Stimulated activated CD4-positive, alpha-beta T cell treated with anti-CD3 and anti-CD28 coated beads, Interleukin-15, amount 100 ng/mL, for 24 hours (primary cell): ENCODE measurements around the gene CENPE.

ENCODE experiments used
- DNase-seq: peaks from one replicate; pipeline ENCODE4 v3.0.0-alpha.2; 2020

The CENPE gene

DNA sequence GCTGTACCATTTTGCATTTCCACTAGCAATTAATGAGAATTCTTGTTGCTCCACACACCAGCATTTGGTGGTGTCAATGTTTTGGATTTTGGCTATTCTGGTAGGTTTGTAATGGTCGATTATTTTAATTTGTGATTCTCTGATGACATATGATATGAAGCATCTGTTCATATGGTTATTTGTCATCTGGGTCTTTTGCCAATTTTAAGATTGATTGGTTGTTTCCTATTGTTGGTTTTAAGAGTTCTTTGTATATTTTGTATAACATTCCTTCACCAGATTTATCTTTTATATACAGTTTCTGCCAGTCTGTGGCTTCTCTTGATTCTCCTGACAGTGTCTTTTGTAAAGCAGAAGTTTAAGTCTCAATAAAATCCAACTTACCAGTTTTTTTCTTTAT lies 80.0 kb downstream of the CENPE start:
- no peak for DNase-seq

DNA sequence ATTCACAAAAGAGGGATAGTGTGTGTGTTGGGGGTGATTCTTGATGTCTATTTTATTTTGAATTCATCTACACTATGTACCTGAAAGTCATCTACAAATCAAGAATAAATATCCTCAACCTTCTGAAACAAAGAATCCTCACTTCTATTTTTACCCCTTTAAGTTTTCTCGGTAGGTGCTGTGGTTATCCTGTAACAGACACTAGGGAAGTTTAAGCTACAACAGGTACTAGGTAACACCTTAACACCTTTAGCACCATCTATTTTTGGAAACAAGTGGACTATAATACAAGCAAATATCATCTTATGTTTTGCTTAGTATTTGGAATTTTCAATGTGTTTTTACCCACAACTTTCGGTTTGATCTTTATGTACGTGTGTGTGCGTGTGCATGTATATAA lies 86.5 kb downstream of the CENPE start:
- no peak for DNase-seq

DNA sequence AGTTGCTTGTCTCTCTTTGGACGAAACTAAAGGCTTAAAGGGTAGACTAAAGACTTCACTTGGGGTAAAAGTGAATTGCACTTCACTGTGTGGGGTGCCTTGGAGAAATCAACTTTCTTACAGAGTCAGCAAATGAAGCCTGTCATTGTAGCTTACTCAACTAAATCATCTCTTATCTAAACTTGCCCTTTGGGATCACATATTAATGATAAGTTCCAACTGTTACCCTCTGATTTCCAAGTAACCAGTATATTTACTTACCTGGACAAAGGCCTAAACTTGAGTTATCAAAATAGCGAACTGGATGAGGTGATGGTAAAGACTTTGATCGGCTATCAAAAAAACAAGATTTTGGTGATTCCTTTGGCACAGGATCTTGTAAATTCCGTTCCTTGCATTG lies 89.6 kb downstream of the CENPE start:
- DNase-seq = no peak

GRCh38 chr4:103105558-103106356 lies 92.4 kb downstream of the CENPE start:
- no peak for DNase-seq

DNA sequence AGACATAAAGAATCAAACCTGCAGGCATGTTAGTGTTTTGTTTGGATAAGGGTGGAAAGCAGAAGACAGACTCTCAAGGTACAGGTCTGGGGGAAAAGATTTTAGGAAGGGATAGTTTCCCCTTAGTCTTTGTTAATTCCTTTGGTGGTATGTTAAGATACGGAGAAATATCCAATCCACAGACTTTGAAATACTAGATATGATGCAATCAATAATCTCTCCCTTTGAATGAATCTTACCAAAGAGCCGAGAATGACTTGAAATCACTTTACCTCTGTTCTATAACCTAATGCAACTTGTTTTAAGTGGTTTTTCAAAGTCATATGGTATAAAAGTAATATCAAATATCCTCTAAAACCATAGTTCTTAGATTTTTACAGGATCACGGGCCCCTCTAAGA lies 93.3 kb downstream of the CENPE start:
- DNase-seq = no peak

GRCh38 chr4:103100691-103101090 lies 97.5 kb downstream of the CENPE start:
- no peak for DNase-seq

DNA sequence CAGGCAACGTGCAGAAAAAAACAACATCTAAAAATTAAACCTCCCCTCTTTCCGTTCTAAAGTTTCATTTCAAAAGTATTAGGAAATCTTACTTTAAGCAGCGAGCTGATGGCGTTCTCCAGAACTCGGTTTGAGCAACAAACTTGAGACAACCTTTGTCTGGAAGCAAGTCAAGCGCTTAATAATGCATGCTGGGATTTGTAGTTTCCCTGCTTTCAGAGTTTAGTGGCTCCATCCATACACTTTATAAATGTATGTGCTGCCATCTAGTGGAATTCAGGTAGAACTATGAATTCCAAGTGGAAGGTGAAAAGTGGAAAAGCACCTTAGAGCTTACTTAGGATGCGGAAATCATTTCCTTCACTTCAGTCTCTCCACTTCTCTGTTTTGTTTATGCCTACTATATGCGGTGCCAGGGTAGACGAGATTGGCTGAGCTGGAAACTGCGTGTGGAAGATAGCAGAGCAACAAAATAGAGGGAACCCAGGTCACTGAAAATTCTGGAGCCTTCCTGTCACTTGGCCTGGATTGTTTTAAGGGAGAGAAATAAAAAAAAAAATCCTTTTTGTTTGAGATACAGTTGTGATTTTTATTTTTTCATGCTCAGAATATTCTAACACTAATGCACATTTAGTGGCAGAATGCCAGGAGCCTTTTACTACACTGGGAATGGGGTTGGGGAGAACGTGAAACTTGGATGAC lies 98.3 kb downstream of the CENPE start, which contains the start of gene BDH2:
Gene BDH2, minus strand, starts transcription at position 144 of the 702 bp plus-strand sequence. CDS start 3,580 bp downstream, outside the sequence.
- peak; percentile 47 for DNase-seq

DNA sequence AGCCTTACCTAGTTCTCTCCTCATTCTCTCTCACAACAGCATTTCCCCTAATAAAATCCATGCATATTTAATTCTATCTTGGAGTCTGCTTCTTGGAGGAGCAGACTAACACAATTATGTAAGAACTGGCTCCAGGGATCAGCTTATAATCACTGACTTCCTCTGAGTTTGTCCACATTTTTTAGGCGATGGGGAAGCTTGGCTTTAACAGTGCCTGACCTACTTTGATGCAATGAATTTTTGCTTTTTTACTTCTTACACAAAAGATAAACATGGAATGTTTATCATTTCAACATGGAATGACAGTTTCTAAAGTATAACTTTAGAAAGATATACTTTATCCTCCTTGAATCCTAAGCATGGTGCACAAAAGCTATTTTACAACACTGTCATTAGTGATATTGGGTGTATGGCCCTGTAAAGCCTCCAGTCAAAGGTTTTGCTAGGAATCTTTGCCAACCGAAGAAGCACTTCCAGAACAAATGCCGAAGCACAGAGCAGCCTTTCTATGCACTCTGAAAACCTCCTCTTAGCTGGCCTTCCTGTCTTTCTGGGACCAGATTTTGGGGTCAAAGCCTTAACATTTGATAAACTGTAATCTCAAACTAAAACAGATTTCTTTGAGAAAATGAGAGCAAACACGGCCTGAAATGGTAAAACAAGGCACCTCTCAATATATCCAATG lies 99.2 kb downstream of the CENPE start:
- no peak for DNase-seq

DNA sequence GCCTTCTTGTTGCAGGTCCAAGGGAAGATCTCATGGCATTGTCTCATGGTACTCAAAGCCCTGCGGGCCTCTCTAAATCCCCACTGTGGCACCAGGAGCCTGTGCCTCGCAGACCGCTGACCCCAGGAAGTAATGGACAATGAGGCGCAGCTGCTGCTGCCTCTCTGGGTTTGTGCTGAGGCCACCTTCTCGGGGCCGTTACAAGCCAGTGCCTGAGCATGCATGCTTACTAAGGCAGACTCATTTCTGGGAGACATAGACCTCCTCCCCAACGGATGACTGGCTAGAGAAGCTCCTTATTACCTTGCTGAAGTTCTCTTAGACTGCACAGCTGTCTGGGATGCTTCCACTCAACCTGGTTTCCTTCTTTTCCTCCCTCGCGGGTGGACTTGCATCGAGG lies 99.8 kb downstream of the CENPE start:
- no peak for DNase-seq

DNA sequence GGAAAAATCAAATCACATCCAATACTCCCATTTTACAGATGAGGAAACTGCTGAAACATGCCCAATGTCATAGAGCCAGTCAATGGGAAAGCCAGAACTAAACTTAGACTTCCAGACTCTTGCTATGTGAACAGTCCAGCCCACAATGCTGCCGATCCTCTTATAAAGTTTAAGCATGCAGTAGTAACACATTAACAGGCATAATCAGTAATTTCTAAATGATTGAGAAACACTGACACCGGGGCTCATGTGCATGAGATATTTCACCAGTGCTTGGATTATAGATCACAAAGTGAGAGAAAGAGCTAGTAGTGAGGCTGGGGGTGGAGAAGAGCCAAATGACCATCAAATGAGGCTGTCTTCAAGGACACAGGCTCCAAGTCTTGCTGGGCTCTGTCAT lies 101.0 kb downstream of the CENPE start:
- no peak for DNase-seq

- no peak for DNase-seq
Measured at GRCh38 chr4:103095080-103095479, 103.1 kb downstream of the CENPE start.

GRCh38 chr4:103092245-103092644 lies 105.9 kb downstream of the CENPE start:
- no peak for DNase-seq

GRCh38 chr4:103091601-103092223 lies 106.4 kb downstream of the CENPE start:
- peak; percentile 45 for DNase-seq

- DNase-seq = no peak
Measured at GRCh38 chr4:103089481-103089880, 108.7 kb downstream of the CENPE start.

DNA sequence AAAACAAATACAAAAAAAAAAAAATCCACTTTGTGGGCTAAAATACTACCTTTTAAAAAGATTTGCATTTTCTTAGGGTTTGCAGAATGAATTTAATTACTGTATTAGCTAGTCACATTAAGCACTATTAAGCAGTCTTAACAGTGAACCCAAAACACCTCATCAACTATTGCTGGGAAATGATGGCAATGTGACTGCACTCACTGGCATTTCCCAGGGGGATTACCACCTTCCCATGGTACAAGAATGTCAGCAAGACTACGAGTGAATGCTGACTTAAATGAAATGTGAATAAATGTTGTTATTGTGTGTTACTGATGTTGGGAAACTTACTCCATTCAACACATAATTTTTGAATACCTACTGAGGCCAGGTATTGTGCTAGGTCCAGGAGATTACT lies 111.6 kb downstream of the CENPE start:
- no peak for DNase-seq

DNA sequence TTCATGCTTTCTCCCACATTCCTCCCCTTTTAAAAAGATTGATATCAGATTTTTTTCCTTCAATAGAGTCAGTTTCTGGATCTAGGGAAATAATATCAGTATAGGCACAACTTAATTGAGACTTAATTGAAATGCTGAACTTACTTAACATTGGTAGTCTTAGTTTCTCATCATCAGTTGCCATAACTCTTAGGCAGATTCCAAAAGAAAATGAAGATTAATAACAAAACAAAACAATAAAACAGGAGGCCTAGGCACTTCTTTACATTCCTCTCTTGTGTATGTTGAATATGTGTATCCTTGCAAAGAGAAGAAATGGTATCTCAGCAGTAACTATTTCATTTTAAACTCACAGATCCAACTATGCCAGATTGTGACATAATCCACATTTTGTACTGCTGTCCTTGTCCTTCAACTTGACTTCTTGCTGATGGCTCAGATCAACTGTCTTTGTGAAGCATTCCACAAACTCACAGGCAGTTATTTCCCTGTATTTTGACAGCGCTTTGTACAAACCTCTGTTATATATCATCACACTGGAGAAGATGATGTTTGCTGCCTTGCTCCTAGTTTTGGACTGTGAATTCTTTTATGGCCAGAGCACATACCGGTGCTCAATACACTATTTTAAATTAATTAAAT lies 112.5 kb downstream of the CENPE start:
- no peak for DNase-seq

DNA sequence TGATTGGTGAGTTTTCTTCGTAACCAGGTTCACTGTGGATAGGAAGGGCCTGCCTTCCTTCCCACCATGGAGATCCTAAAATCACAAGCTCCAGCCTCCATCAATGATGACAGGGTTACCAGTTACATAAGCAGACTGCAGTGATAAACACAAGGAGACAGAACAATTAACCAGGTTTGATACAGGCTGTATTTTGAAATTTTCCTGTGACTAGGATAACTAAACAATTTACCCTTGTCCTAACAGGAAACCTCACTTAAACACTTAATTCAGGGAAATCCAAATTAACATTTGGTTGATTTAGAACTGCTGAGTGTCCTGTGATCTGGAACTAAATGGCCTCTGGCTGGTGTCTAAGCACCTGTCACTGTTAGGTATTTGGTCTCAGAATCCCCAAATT lies 118.5 kb downstream of the CENPE start:
- DNase-seq = no peak

DNA sequence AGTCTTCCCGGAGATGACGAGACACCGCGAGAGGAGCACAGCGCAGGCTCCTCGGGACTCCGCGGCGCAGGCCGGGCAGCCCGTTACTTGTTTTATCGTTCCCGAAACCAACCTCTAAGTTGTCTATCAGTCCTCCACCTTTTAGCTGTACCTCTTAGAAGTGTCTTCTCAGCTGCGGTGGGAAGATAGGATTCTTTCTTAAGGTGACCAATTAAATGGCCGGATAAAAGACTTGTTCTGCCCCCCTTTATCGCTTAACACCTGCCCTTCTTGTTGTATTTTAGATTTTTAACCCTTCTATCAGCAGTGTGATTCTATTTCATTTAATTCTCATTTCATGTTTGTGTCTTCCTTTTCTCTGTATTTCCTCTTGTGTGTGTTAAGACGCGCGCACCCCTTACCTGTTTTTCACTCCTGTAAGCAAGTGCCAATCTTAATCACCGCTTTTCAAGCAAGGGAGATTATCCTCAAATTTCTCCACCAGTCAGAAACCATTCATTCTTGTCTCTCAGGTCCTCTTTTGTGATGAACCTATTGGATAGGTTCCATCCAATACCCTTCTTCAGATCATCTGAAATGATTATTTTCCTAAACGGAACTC lies 121.3 kb downstream of the CENPE start, which contains the start of gene SLC9B2:
Gene SLC9B2, minus strand, starts transcription at position 15 of the 601 bp plus-strand sequence. CDS start 9,211 bp downstream, outside the sequence.
- peak; percentile 26 for DNase-seq

- DNase-seq = peak; percentile 74
Measured at GRCh38 chr4:103075894-103076746, 122.0 kb downstream of the CENPE start.

DNA sequence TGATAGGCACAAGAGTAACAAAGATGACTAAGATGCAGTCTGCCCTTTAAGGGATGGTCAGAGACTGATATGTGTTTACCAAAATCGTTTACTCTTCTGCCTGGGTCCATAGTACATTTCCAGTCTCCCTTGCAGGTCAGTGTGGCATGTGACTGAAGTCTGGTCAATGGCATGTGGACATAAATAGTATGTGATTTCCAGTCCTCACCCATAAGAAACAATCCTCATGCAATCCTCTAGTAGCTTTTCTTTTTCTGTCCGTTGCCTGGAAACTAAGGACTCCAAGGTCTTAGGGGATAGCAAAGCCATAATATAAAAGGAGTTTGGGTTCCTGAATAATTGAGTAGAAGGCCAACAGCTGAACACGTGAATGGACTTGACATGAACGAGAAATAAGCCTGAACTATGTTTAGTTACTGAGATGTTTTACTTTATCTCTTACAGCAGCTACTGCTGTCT lies 122.7 kb downstream of the CENPE start:
- DNase-seq = no peak
